Activated naive CD4-positive, alpha-beta T cell treated with anti-CD3 and anti-CD28 coated beads, Interleukin-2, amount 50 U/mL, for 72 hours (primary cell): ENCODE data around the gene NRCAM. TPM values are rescaled to one million over a fixed set of nuclear protein-coding genes. Genes with fewer than 3 reads are reported as not detected.

Source experiments
- ATAC-seq, 2 donors: fragments of 150-1000 bp; cut with Tn5 transposase; 2 replicates each; pipeline ENCODE4 v1.10.0; 2021; ENCODE audit warnings: mild to moderate bottlenecking in 2 of 2, moderate library complexity in 2 of 2
- DNase-seq, 2 donors: peaks; one replicate each; pipeline ENCODE4 v3.0.0; 2021 to 2022; ENCODE audit warnings: low spot score in 2 of 2
- H3K27ac Mint-ChIP-seq, 2 donors: one replicate each; pipeline ENCODE4 v1.8.0; 2022; ENCODE audit warnings: mild to moderate bottlenecking in 2 of 2, mixed read lengths in 2 of 2
- H3K36me3 Mint-ChIP-seq, 2 donors: one replicate each; pipeline ENCODE4 v1.8.0; 2022; ENCODE audit warnings: mixed read lengths in 2 of 2
- H3K9me3 Mint-ChIP-seq, 2 donors: one replicate each; pipeline ENCODE4 v1.8.0; 2022; ENCODE audit warnings: mixed read lengths in 2 of 2
- total RNA-seq, 2 donors: library from RNA; stranded (reverse); gene quantifications; one replicate each; pipeline ENCODE4 v1.2.3, GENCODE V29; 2022

The NRCAM gene
- total RNA-seq, 2 donors from 2014 or later: 0.09 to 0.80 TPM

DNA sequence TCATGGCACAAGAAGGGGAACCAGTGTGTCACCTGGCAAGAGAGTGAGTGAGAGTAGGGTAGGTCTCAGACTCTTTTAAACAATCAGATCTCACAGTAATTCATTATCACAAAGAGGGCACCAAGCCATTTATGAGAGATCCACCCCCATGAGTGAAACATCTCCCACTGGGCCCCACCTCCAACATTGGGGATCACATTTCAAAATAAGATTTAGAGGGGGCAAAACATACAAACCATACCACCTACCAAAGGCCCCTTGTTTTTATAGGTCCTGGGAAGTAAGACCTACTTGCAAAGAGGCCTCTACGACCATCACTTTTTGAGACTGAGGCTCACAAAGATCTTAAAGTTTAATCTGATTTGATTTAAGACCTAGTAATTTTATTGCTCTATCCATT, 134.9 kb downstream of the NRCAM start:
- H3K9me3 Mint-ChIP-seq: no peaks in the 10 kb centered on the region
- no peak overlapping the region for H3K27ac Mint-ChIP-seq
- no peaks in the 10 kb centered on the region for H3K36me3 Mint-ChIP-seq
- no peak for ATAC-seq
- DNase-seq: no peak

GRCh38 chr7:108316708-108317107, 139.5 kb downstream of the NRCAM start:
- DNase-seq (no peak), ATAC-seq (no peak)
- H3K9me3 Mint-ChIP-seq: no peaks in the 10 kb centered on the region
- no peaks in the 10 kb centered on the region for H3K36me3 Mint-ChIP-seq
- H3K27ac Mint-ChIP-seq: no peak overlapping the region

GRCh38 chr7:108314551-108314950, 141.7 kb downstream of the NRCAM start:
- H3K9me3 Mint-ChIP-seq: no peaks in the 10 kb centered on the region
- no peaks in the 10 kb centered on the region for H3K36me3 Mint-ChIP-seq
- no peak overlapping the region for H3K27ac Mint-ChIP-seq
- DNase-seq (no peak), ATAC-seq (no peak)

GRCh38 chr7:108314049-108314448, 142.2 kb downstream of the NRCAM start:
- DNase-seq (no peak), ATAC-seq (no peak)
- Mint-ChIP-seq H3K9me3 (no peaks in the 10 kb centered on the region), H3K36me3 (no peaks in the 10 kb centered on the region), H3K27ac (no peak overlapping the region)

DNA sequence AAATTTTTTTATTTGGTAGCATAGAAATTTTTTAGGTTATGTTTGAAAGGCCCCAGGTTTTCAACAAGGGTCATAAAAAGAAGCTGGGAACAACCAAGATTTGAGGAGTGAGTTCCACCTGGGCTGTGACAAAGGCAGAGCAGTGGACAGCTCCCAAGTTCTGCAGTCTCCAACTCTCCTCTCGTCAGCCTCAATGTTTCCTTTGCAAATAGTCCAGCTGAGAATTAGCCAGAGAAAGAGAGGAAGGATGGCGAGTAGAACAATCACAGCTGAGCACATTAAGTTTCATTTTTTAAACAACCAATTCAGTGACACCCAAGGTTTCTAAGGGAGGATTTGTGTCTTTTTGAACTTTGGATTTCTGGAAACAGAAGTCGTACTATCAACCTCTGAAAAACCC, 143.2 kb downstream of the NRCAM start:
- DNase-seq: no peak
- Mint-ChIP-seq H3K27ac (no peak overlapping the region), H3K9me3 (no peaks in the 10 kb centered on the region), H3K36me3 (no peaks in the 10 kb centered on the region)
- no peak for ATAC-seq

GRCh38 chr7:108311446-108312168, 144.6 kb downstream of the NRCAM start:
- DNase-seq (no peak), ATAC-seq (peak; percentile 70 to 91)
- peak overlapping the region in 1 of 2 donors; percentile 55 for H3K27ac Mint-ChIP-seq
- H3K9me3 Mint-ChIP-seq: no peaks in the 10 kb centered on the region
- H3K36me3 Mint-ChIP-seq: no peaks in the 10 kb centered on the region

DNA sequence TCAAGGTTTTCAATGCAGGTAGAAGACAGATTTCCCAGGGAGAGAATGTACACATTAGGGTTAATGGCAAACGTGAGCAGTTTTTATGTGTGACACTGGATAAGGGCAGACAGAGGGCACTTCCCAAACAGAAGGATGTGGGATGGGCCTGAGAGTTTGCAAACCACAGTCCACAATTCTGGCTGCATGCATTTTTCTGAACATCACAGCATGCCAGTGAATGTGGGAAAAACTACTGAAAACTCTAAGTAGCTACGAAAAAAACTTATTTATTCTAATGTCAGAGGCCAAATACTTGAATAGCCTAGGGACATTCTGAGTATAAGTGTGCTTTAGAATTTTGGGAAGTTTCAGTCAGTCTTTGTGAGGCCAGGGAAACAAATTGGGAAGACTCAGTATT, 145.9 kb downstream of the NRCAM start:
- no peaks in the 10 kb centered on the region for H3K36me3 Mint-ChIP-seq
- DNase-seq (no peak), ATAC-seq (no peak)
- no peak overlapping the region for H3K27ac Mint-ChIP-seq
- no peaks in the 10 kb centered on the region for H3K9me3 Mint-ChIP-seq

DNA sequence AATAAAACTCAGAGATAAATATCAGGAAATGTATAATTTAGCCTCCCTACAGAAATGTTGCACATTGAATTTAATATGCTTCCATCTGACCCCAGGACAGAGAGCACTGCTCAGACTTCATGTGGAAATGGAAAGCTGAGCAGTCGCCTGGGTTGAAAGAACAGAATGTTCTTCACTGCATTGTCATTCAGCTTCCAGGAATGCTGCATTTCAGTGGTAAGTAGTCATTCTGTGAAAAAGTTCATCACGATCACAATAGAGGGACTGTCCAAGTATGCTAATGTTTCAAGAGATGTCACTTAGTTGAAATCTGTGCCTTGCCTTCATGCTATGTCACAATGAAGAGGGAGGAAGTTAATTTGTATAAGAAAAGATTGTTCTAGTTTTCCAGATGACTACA, 147.3 kb downstream of the NRCAM start:
- H3K27ac Mint-ChIP-seq: peak overlapping the region in 1 of 2 donors; percentile 19
- no peak for DNase-seq
- ATAC-seq: peak; percentile 23 to 67
- no peaks in the 10 kb centered on the region for H3K36me3 Mint-ChIP-seq
- H3K9me3 Mint-ChIP-seq: no peaks in the 10 kb centered on the region

- ATAC-seq: no peak
- Mint-ChIP-seq H3K9me3 (no peaks in the 10 kb centered on the region), H3K36me3 (no peaks in the 10 kb centered on the region), H3K27ac (peak overlapping the region in 1 of 2 donors; percentile 19)
- DNase-seq: no peak
Observed at GRCh38 chr7:108308276-108308675, 148.0 kb downstream of the NRCAM start.

GRCh38 chr7:108307595-108307994, 148.6 kb downstream of the NRCAM start:
- DNase-seq (no peak), ATAC-seq (no peak)
- no peaks in the 10 kb centered on the region for H3K9me3 Mint-ChIP-seq
- H3K36me3 Mint-ChIP-seq: no peaks in the 10 kb centered on the region
- no peak overlapping the region for H3K27ac Mint-ChIP-seq

DNA sequence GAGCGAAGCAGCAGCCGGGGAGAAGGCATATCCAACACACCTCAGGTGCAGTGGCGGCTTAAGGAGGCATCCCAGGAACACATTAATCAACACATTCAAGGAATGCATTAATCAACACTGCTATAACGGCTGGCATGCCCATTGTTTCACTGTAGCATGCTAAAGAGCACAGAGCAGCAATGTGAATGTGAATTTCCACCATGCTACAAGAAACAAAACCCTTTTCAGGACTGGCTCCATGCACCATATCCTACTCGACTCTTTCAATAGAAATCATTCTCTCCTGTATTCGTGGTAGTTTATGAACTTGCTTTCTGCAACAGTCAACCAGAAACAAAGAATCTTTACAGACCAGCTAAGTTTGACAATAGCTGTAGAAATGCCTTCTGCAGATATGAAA, 149.0 kb downstream of the NRCAM start:
- DNase-seq (no peak), ATAC-seq (no peak)
- Mint-ChIP-seq H3K36me3 (no peaks in the 10 kb centered on the region), H3K27ac (no peak overlapping the region), H3K9me3 (no peaks in the 10 kb centered on the region)

DNA sequence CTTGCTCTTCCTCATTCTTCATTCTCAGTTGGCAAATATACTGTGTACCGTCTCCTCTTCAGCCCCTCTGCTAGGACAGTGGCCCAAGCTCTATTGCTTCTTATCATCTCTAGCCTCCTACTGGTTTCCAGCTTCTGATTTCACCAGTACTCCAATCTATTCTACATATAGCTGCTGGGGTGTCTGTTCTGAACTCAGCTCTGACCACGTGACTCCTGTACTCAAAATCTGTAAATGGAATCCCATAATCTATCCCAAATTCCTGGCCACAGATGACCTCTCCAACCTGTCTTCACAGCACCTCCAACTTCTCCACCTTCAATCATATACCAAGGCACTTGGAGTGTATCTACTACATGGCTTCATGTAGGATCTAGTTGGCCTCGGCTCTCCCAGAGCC, 152.9 kb downstream of the NRCAM start:
- ATAC-seq (no peak), DNase-seq (no peak)
- Mint-ChIP-seq H3K36me3 (no peaks in the 10 kb centered on the region), H3K27ac (no peak overlapping the region), H3K9me3 (no peaks in the 10 kb centered on the region)

- Mint-ChIP-seq H3K36me3 (no peaks in the 10 kb centered on the region), H3K27ac (no peak overlapping the region), H3K9me3 (no peaks in the 10 kb centered on the region)
- no peak for DNase-seq
- no peak for ATAC-seq
Observed at GRCh38 chr7:108301387-108301786, 154.8 kb downstream of the NRCAM start.

DNA sequence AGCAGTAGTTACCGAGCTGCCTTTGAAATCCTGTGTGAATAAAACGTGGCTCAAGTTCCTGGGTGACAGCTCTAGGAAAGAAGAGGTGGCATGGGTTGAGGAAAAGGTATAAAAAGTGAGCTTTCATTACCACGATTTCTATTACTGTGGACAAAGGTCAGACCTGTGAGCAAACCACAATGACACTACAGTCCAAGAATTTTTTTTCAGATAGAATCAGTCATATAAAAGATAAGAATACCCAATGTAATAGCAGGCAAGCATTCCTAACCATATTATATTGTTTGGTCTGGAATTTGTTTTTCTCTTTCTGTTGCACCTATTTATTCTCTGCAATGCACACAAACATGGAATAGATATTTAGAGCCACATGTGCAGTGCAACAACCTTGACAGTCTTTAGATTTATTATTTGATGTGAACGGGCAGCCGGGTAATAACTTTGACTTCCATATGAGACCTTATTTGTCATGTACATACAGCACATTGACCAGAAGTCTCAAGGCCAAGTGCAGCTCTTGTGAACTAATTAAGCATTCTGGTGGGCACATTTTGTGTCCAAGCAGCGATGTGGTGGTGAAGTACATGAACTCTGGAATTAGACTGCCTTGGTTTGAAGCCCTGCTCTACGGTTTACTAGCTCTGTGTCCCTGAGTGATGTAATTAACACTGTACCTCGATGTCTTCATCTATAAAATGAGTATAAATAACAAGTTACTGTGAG, 156.8 kb downstream of the NRCAM start:
- no peak for DNase-seq
- no peak overlapping the region for H3K27ac Mint-ChIP-seq
- no peak for ATAC-seq
- H3K36me3 Mint-ChIP-seq: no peaks in the 10 kb centered on the region
- no peaks in the 10 kb centered on the region for H3K9me3 Mint-ChIP-seq

- Mint-ChIP-seq H3K27ac (no peak overlapping the region), H3K36me3 (no peaks in the 10 kb centered on the region), H3K9me3 (no peaks in the 10 kb centered on the region)
- ATAC-seq: no peak
- no peak for DNase-seq
Observed at GRCh38 chr7:108296911-108297310, 159.3 kb downstream of the NRCAM start.

DNA sequence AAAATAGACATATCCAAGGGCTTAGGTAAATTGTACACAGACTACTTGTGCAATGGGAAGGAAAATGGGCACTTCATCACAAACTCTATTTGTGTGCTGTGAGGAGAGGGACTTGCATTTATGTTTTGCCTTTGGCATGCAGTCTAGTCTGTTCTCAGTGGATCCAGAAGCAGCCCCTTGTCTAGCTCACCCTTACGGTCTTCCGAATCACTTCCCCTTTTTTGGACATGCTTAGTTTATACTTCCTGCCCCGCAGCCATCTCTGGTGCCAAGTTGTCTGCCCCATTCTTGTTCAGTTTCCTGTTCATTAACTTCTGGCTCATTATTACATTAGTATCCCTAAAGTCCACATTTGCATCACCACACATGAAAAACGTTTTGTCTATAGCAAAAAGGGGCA, 161.6 kb downstream of the NRCAM start:
- DNase-seq: no peak
- no peak for ATAC-seq
- Mint-ChIP-seq H3K9me3 (no peaks in the 10 kb centered on the region), H3K36me3 (no peaks in the 10 kb centered on the region), H3K27ac (no peak overlapping the region)

DNA sequence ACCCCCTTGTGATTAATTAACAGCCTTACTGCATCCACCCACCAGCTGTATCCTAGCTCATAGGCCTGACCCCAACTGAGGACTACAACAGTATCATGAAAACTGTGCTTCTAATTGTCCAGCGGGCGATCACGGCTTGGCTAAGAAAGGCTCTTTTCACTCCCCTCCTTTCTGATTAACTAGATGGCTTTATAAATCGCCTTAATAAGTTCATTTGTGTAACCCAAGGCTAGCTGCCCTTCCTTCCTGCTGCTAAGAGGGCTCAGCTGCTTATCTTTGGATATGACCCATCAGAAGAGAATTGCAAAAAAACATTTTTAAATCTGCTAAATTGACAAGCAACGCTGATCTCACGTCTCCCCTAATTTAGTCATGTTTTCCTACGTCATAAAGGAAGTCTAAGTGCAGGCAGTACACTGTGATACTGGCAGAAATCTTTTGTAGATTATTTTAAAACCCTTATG, 163.1 kb downstream of the NRCAM start:
- DNase-seq: no peak
- Mint-ChIP-seq H3K36me3 (no peaks in the 10 kb centered on the region), H3K9me3 (no peaks in the 10 kb centered on the region), H3K27ac (no peak overlapping the region)
- no peak for ATAC-seq

DNA sequence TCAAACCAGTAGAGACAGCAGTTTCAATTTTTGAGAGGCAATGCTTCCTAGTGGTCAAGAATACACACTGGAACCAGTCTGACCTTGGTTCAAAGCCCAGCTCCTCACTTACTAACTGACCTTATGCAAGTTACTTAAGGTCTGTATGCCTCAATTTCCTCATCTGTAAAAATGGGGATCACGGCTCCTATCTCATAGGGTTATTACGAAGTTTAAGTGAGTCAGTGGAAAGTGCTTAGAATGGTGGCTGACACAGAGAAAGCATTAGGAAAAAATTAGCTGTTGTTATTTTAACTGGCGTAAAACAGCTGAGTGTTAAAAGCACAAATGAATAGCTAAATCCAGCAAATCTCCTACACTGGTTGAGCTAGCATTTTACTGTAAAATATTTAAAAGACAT, 163.7 kb downstream of the NRCAM start:
- H3K36me3 Mint-ChIP-seq: no peaks in the 10 kb centered on the region
- H3K27ac Mint-ChIP-seq: no peak overlapping the region
- ATAC-seq (no peak), DNase-seq (no peak)
- H3K9me3 Mint-ChIP-seq: no peaks in the 10 kb centered on the region
